ENCODE results near the gene COX15.
A peak's percentile ranks its signal among the peaks of the same experiment; 100 is the strongest.
"Not testable (repeated sequence)": the region's sequence is repeated elsewhere in the genome, so short reads cannot be mapped to it uniquely, and the experiment has no call there.

The COX15 gene

GRCh38 chr10:99734111-99734510, 2.2 kb upstream of the COX15 start:
- H3K4me3 ChIP-seq (ENCODE audit: low read length); H3K79me1 ChIP-seq (ENCODE audit: low read length); DNase-seq; H2AK5ac ChIP-seq (ENCODE audit: low read length); H3K36me3 ChIP-seq (ENCODE audit: control insufficient read depth, insufficient read depth, low read length); H3K79me2 ChIP-seq (ENCODE audit: control insufficient read depth, insufficient read depth, low read length); H3K23ac ChIP-seq (ENCODE audit: low read length); H4K8ac ChIP-seq (ENCODE audit: low read depth, low read length); H3K18ac ChIP-seq (ENCODE audit: low read length); H2BK5ac ChIP-seq (ENCODE audit: low read length); H4K5ac ChIP-seq (ENCODE audit: low read length); H2BK120ac ChIP-seq (ENCODE audit: low read depth, low read length); H3K4ac ChIP-seq (ENCODE audit: low read depth, low read length); H2BK15ac ChIP-seq (replicated peaks; ENCODE audit: low read depth); H3K4me2 ChIP-seq (ENCODE audit: low read length); H3K4me1 ChIP-seq (ENCODE audit: control insufficient read depth, low read depth, low read length); H3K27me3 ChIP-seq (ENCODE audit: insufficient read depth, low read length, poor library complexity); H3K27ac ChIP-seq (ENCODE audit: low read depth, low read length); H3K9ac ChIP-seq (ENCODE audit: low read length); H3K56ac ChIP-seq (ENCODE audit: low read length): not testable (repeated sequence)
- WGBS (ENCODE audit: extremely low coverage, insufficient coverage, low lambda C conversion rate), result no CpG with 5 or more reads among the region's 10 CpGs

- no CpG with 5 or more reads among the region's 8 CpGs for WGBS (ENCODE audit: extremely low coverage, insufficient coverage, low lambda C conversion rate)
- no peak overlapping the region for H3K4ac ChIP-seq (ENCODE audit: low read depth, low read length)
- no peak overlapping the region for H3K18ac ChIP-seq (ENCODE audit: low read length)
- H2BK15ac ChIP-seq (replicated peaks; ENCODE audit: low read depth), result no peak overlapping the region
- H3K9ac ChIP-seq (ENCODE audit: low read length), result no peak overlapping the region
- H2BK120ac ChIP-seq (ENCODE audit: low read depth, low read length), result no peak overlapping the region
- H3K4me2 ChIP-seq (ENCODE audit: low read length), result no peak overlapping the region
- no peaks in the 10 kb centered on the region for H3K36me3 ChIP-seq (ENCODE audit: control insufficient read depth, insufficient read depth, low read length)
- H3K79me1 ChIP-seq (ENCODE audit: low read length), result peaks cover 3% of the 10 kb centered on the region
- no peak overlapping the region for H3K27ac ChIP-seq (ENCODE audit: low read depth, low read length)
- no peak overlapping the region for H4K5ac ChIP-seq (ENCODE audit: low read length)
- H3K23ac ChIP-seq (ENCODE audit: low read length), result no peak overlapping the region
- no peak overlapping the region for H3K56ac ChIP-seq (ENCODE audit: low read length)
- no peaks in the 10 kb centered on the region for H3K79me2 ChIP-seq (ENCODE audit: control insufficient read depth, insufficient read depth, low read length)
- H2BK5ac ChIP-seq (ENCODE audit: low read length), result no peak overlapping the region
- H3K27me3 ChIP-seq (ENCODE audit: insufficient read depth, low read length, poor library complexity), result no peaks in the 10 kb centered on the region
- no peak for DNase-seq
- H4K8ac ChIP-seq (ENCODE audit: low read depth, low read length), result no peak overlapping the region
- no peaks in the 10 kb centered on the region for H3K4me1 ChIP-seq (ENCODE audit: control insufficient read depth, low read depth, low read length)
- no peak overlapping the region for H2AK5ac ChIP-seq (ENCODE audit: low read length)
- H3K4me3 ChIP-seq (ENCODE audit: low read length), result no peak overlapping the region
Measured at GRCh38 chr10:99733366-99733765, 1.4 kb upstream of the COX15 start.

GRCh38 chr10:99731306-99732032, 458 bp downstream of the COX15 start:
- no CpG with 5 or more reads among the region's 16 CpGs for WGBS (ENCODE audit: extremely low coverage, insufficient coverage, low lambda C conversion rate)
- H3K27ac ChIP-seq (ENCODE audit: low read depth, low read length), result peak overlapping the region; percentile 74
- H4K5ac ChIP-seq (ENCODE audit: low read length), result no peak overlapping the region
- no peak overlapping the region for H2AK5ac ChIP-seq (ENCODE audit: low read length)
- no peak overlapping the region for H3K4ac ChIP-seq (ENCODE audit: low read depth, low read length)
- no peaks in the 10 kb centered on the region for H3K4me1 ChIP-seq (ENCODE audit: control insufficient read depth, low read depth, low read length)
- H3K79me1 ChIP-seq (ENCODE audit: low read length), result peaks cover 3% of the 10 kb centered on the region
- peak overlapping the region; percentile 98 for H3K56ac ChIP-seq (ENCODE audit: low read length)
- peak overlapping the region; percentile 98 for H3K9ac ChIP-seq (ENCODE audit: low read length)
- no peak overlapping the region for H4K8ac ChIP-seq (ENCODE audit: low read depth, low read length)
- H2BK5ac ChIP-seq (ENCODE audit: low read length), result peak overlapping the region; percentile 89
- H3K18ac ChIP-seq (ENCODE audit: low read length), result peak overlapping the region; percentile 24
- H2BK120ac ChIP-seq (ENCODE audit: low read depth, low read length), result no peak overlapping the region
- H3K4me2 ChIP-seq (ENCODE audit: low read length), result peak overlapping the region; percentile 48
- no peaks in the 10 kb centered on the region for H3K36me3 ChIP-seq (ENCODE audit: control insufficient read depth, insufficient read depth, low read length)
- H3K4me3 ChIP-seq (ENCODE audit: low read length), result peak overlapping the region; percentile 94
- H3K27me3 ChIP-seq (ENCODE audit: insufficient read depth, low read length, poor library complexity), result no peaks in the 10 kb centered on the region
- peak overlapping the region; percentile 95 for H3K23ac ChIP-seq (ENCODE audit: low read length)
- DNase-seq, result no peak
- no peak overlapping the region for H2BK15ac ChIP-seq (replicated peaks; ENCODE audit: low read depth)
- H3K79me2 ChIP-seq (ENCODE audit: control insufficient read depth, insufficient read depth, low read length), result no peaks in the 10 kb centered on the region

- H4K5ac ChIP-seq (ENCODE audit: low read length), result no peak overlapping the region
- H3K4me2 ChIP-seq (ENCODE audit: low read length), result no peak overlapping the region
- no peak overlapping the region for H2BK15ac ChIP-seq (replicated peaks; ENCODE audit: low read depth)
- no peak overlapping the region for H3K4ac ChIP-seq (ENCODE audit: low read depth, low read length)
- WGBS (ENCODE audit: extremely low coverage, insufficient coverage, low lambda C conversion rate), result no CpG with 5 or more reads among the region's 1 CpG
- H2BK5ac ChIP-seq (ENCODE audit: low read length), result no peak overlapping the region
- no peaks in the 10 kb centered on the region for H3K36me3 ChIP-seq (ENCODE audit: control insufficient read depth, insufficient read depth, low read length)
- H3K4me1 ChIP-seq (ENCODE audit: control insufficient read depth, low read depth, low read length), result no peaks in the 10 kb centered on the region
- no peak overlapping the region for H3K18ac ChIP-seq (ENCODE audit: low read length)
- H3K4me3 ChIP-seq (ENCODE audit: low read length), result no peak overlapping the region
- H3K23ac ChIP-seq (ENCODE audit: low read length), result no peak overlapping the region
- DNase-seq, result no peak
- H2BK120ac ChIP-seq (ENCODE audit: low read depth, low read length), result no peak overlapping the region
- H3K9ac ChIP-seq (ENCODE audit: low read length), result no peak overlapping the region
- H3K79me1 ChIP-seq (ENCODE audit: low read length), result peaks cover 3% of the 10 kb centered on the region
- H3K56ac ChIP-seq (ENCODE audit: low read length), result no peak overlapping the region
- H4K8ac ChIP-seq (ENCODE audit: low read depth, low read length), result no peak overlapping the region
- no peaks in the 10 kb centered on the region for H3K27me3 ChIP-seq (ENCODE audit: insufficient read depth, low read length, poor library complexity)
- no peaks in the 10 kb centered on the region for H3K79me2 ChIP-seq (ENCODE audit: control insufficient read depth, insufficient read depth, low read length)
- H3K27ac ChIP-seq (ENCODE audit: low read depth, low read length), result no peak overlapping the region
- H2AK5ac ChIP-seq (ENCODE audit: low read length), result no peak overlapping the region
Measured at GRCh38 chr10:99730026-99730425, 1.9 kb downstream of the COX15 start.

- no peak overlapping the region for H2AK5ac ChIP-seq (ENCODE audit: low read length)
- WGBS (ENCODE audit: extremely low coverage, insufficient coverage, low lambda C conversion rate), result no CpG with 5 or more reads among the region's 2 CpGs
- no peak overlapping the region for H2BK5ac ChIP-seq (ENCODE audit: low read length)
- H3K9ac ChIP-seq (ENCODE audit: low read length), result no peak overlapping the region
- no peaks in the 10 kb centered on the region for H3K79me1 ChIP-seq (ENCODE audit: low read length)
- no peak overlapping the region for H3K4me3 ChIP-seq (ENCODE audit: low read length)
- no peak overlapping the region for H3K4ac ChIP-seq (ENCODE audit: low read depth, low read length)
- no peak overlapping the region for H3K18ac ChIP-seq (ENCODE audit: low read length)
- no peak overlapping the region for H3K27ac ChIP-seq (ENCODE audit: low read depth, low read length)
- no peaks in the 10 kb centered on the region for H3K4me1 ChIP-seq (ENCODE audit: control insufficient read depth, low read depth, low read length)
- no peaks in the 10 kb centered on the region for H3K79me2 ChIP-seq (ENCODE audit: control insufficient read depth, insufficient read depth, low read length)
- H3K4me2 ChIP-seq (ENCODE audit: low read length), result no peak overlapping the region
- no peak overlapping the region for H4K5ac ChIP-seq (ENCODE audit: low read length)
- H3K36me3 ChIP-seq (ENCODE audit: control insufficient read depth, insufficient read depth, low read length), result peaks cover 7% of the 10 kb centered on the region
- no peak overlapping the region for H3K56ac ChIP-seq (ENCODE audit: low read length)
- no peak overlapping the region for H2BK120ac ChIP-seq (ENCODE audit: low read depth, low read length)
- no peak for DNase-seq
- H3K27me3 ChIP-seq (ENCODE audit: insufficient read depth, low read length, poor library complexity), result no peaks in the 10 kb centered on the region
- H3K23ac ChIP-seq (ENCODE audit: low read length), result no peak overlapping the region
- no peak overlapping the region for H4K8ac ChIP-seq (ENCODE audit: low read depth, low read length)
- H2BK15ac ChIP-seq (replicated peaks; ENCODE audit: low read depth), result no peak overlapping the region
Measured at GRCh38 chr10:99720387-99720786, 11.5 kb downstream of the COX15 start.

GRCh38 chr10:99714446-99714845, 17.5 kb downstream of the COX15 start:
- Histone ChIP-seq H3K36me3 (ENCODE audit: control insufficient read depth, insufficient read depth, low read length) (peaks cover 6% of the 10 kb centered on the region), H3K27ac (ENCODE audit: low read depth, low read length) (no peak overlapping the region), H3K4me3 (ENCODE audit: low read length) (no peak overlapping the region), H3K4me1 (ENCODE audit: control insufficient read depth, low read depth, low read length) (no peaks in the 10 kb centered on the region), H3K27me3 (ENCODE audit: insufficient read depth, low read length, poor library complexity) (no peaks in the 10 kb centered on the region), H2BK5ac (ENCODE audit: low read length) (no peak overlapping the region), H3K18ac (ENCODE audit: low read length) (no peak overlapping the region), H3K9ac (ENCODE audit: low read length) (no peak overlapping the region), H3K79me2 (ENCODE audit: control insufficient read depth, insufficient read depth, low read length) (no peaks in the 10 kb centered on the region), H2BK15ac (replicated peaks; ENCODE audit: low read depth) (no peak overlapping the region), H3K23ac (ENCODE audit: low read length) (no peak overlapping the region), H3K4me2 (ENCODE audit: low read length) (no peak overlapping the region), H2BK120ac (ENCODE audit: low read depth, low read length) (no peak overlapping the region), H4K8ac (ENCODE audit: low read depth, low read length) (no peak overlapping the region), H4K5ac (ENCODE audit: low read length) (no peak overlapping the region), H3K79me1 (ENCODE audit: low read length) (no peaks in the 10 kb centered on the region), H2AK5ac (ENCODE audit: low read length) (no peak overlapping the region), H3K56ac (ENCODE audit: low read length) (no peak overlapping the region), H3K4ac (ENCODE audit: low read depth, low read length) (no peak overlapping the region)
- WGBS (ENCODE audit: extremely low coverage, insufficient coverage, low lambda C conversion rate), result no CpG with 5 or more reads among the region's 5 CpGs
- DNase-seq, result no peak
